Sigmoid colon (tissue), 3 donors: ENCODE results near the gene KRT80.

Source experiments
- CTCF ChIP-seq, 4 experiments: fragments of 450-650 bp in 3 of 4; fragments of 200-600 bp in 1 of 4; IDR thresholded peaks; one replicate each; pipeline ENCODE4 v1.5.1; 2016 to 2019; ENCODE audit warnings: antibody characterized with exemption in 4 of 4, mild to moderate bottlenecking in 3 of 4, moderate library complexity in 2 of 4
- POLR2A ChIP-seq, 2 donors: fragments of 450-650 bp; IDR thresholded peaks; one replicate each; pipeline ENCODE4 v1.6.1; 2016; ENCODE audit warnings: antibody characterized with exemption in 2 of 2, mild to moderate bottlenecking in 2 of 2, moderate library complexity in 2 of 2

- no peak for TF ChIP-seq CTCF (IDR thresholded peaks at IDR 0.05)
- TF ChIP-seq POLR2A (IDR thresholded peaks at IDR 0.05): no peak
Measured at GRCh38 chr12:52139147-52139546, 52.7 kb downstream of the KRT80 start.
